Effector memory CD4-positive, alpha-beta T cell (primary cell): ENCODE results near the gene MUS81.

Experiments
- DNase-seq, 3 donors: peaks; one replicate each; pipeline ENCODE4 v3.0.0-alpha.2; 2020
- H3K27ac ChIP-seq: 2 replicates; pipeline ENCODE4 v1.7.0; 2013; ENCODE audit warnings: mild to moderate bottlenecking, low read length, moderate library complexity; ENCODE audit not compliant: insufficient read depth, poor library complexity, severe bottlenecking
- H3K27me3 ChIP-seq: replicated peaks from 2 replicates; pipeline ENCODE4 v1.7.0; 2013; ENCODE audit warnings: mild to moderate bottlenecking, low read length; ENCODE audit not compliant: insufficient read depth, control insufficient read depth, poor library complexity, severe bottlenecking
- H3K36me3 ChIP-seq: 2 replicates; pipeline ENCODE4 v1.7.0; 2013; ENCODE audit warnings: mild to moderate bottlenecking, low read length, moderate library complexity; ENCODE audit not compliant: control insufficient read depth, insufficient read depth
- H3K4me1 ChIP-seq: 2 replicates; pipeline ENCODE4 v1.7.0; 2013; ENCODE audit warnings: low read length, mild to moderate bottlenecking; ENCODE audit not compliant: control insufficient read depth, insufficient read depth, poor library complexity, severe bottlenecking
- H3K4me3 ChIP-seq: 2 replicates; pipeline ENCODE4 v1.7.0; 2013; ENCODE audit warnings: low read length, low read depth, mild to moderate bottlenecking; ENCODE audit not compliant: insufficient read depth, poor library complexity, severe bottlenecking
- H3K9me3 ChIP-seq: 2 replicates; pipeline ENCODE4 v1.7.0; 2013; ENCODE audit warnings: mild to moderate bottlenecking, low read length, moderate library complexity; ENCODE audit not compliant: control insufficient read depth

The MUS81 gene

GRCh38 chr11:65873318-65874156 is 13.3 kb downstream of the MUS81 start:
- peak; percentile 94 to 97 (median 95) for DNase-seq
- Histone ChIP-seq H3K27me3 (no peaks in the 10 kb centered on the region), H3K9me3 (no peaks in the 10 kb centered on the region), H3K27ac (peak overlapping the region; percentile 80), H3K36me3 (no peaks in the 10 kb centered on the region), H3K4me3 (peak overlapping the region; percentile 57), H3K4me1 (peaks cover 6% of the 10 kb centered on the region)

GRCh38 chr11:65879617-65880016 is 19.4 kb downstream of the MUS81 start, which contains the start of gene CTSW:
TSS of gene CTSW (plus strand) at chr11:65879837. CDS start at chr11:65879855, 18 bp downstream.
- DNase-seq = no peak
- H3K4me3 ChIP-seq = no peak within 1 kb of the TSS

GRCh38 chr11:65880027-65880426 is 19.8 kb downstream of the MUS81 start:
- no peak overlapping the region for H3K4me3 ChIP-seq
- H3K27ac ChIP-seq = peak overlapping the region; percentile 46
- peaks cover 20% of the 10 kb centered on the region for H3K36me3 ChIP-seq
- peaks cover 31% of the 10 kb centered on the region for H3K4me1 ChIP-seq
- DNase-seq = no peak
- H3K27me3 ChIP-seq = no peaks in the 10 kb centered on the region
- no peaks in the 10 kb centered on the region for H3K9me3 ChIP-seq

More at GRCh38 chr11:65879617-65880016, 19.4 kb downstream of the MUS81 start, which contains the start of gene CTSW:
- H3K9me3 ChIP-seq = no peaks in the 10 kb centered on the region
- peak within 1 kb of the TSS; percentile 46 for H3K27ac ChIP-seq
- H3K27me3 ChIP-seq = no peaks in the 10 kb centered on the region
- peaks cover 19% of the 10 kb centered on the region for H3K36me3 ChIP-seq
- peaks cover 26% of the 10 kb centered on the region for H3K4me1 ChIP-seq

GRCh38 chr11:65880844-65881421 is 20.7 kb downstream of the MUS81 start:
- Histone ChIP-seq H3K27ac (peak overlapping the region; percentile 9), H3K27me3 (no peaks in the 10 kb centered on the region), H3K9me3 (no peaks in the 10 kb centered on the region), H3K4me1 (peaks cover 31% of the 10 kb centered on the region), H3K36me3 (peaks cover 27% of the 10 kb centered on the region), H3K4me3 (no peak overlapping the region)
- DNase-seq = no peak

- DNase-seq = no peak
- H3K9me3 ChIP-seq = no peaks in the 10 kb centered on the region
- H3K4me3 ChIP-seq = no peak overlapping the region
- H3K36me3 ChIP-seq = peaks cover 27% of the 10 kb centered on the region
- no peaks in the 10 kb centered on the region for H3K27me3 ChIP-seq
- H3K27ac ChIP-seq = no peak overlapping the region
- H3K4me1 ChIP-seq = peaks cover 31% of the 10 kb centered on the region
These were observed 22.2 kb downstream of the MUS81 start for GRCh38 chr11:65882120-65883057.

- H3K4me3 ChIP-seq = no peak overlapping the region
- no peaks in the 10 kb centered on the region for H3K27me3 ChIP-seq
- H3K36me3 ChIP-seq = peaks cover 27% of the 10 kb centered on the region
- H3K9me3 ChIP-seq = no peaks in the 10 kb centered on the region
- no peak overlapping the region for H3K27ac ChIP-seq
- H3K4me1 ChIP-seq = peaks cover 37% of the 10 kb centered on the region
- DNase-seq = no peak
These were observed 23.0 kb downstream of the MUS81 start for GRCh38 chr11:65883058-65883761.

- Histone ChIP-seq H3K4me1 (peaks cover 33% of the 10 kb centered on the region), H3K27ac (no peak overlapping the region), H3K9me3 (no peaks in the 10 kb centered on the region), H3K27me3 (no peaks in the 10 kb centered on the region), H3K36me3 (peaks cover 27% of the 10 kb centered on the region), H3K4me3 (no peak overlapping the region)
- DNase-seq = no peak
These were observed 23.8 kb downstream of the MUS81 start for GRCh38 chr11:65883786-65884715.

GRCh38 chr11:65884716-65885092 is 24.5 kb downstream of the MUS81 start:
- Histone ChIP-seq H3K4me3 (no peak overlapping the region), H3K4me1 (peaks cover 28% of the 10 kb centered on the region), H3K27me3 (no peaks in the 10 kb centered on the region), H3K9me3 (no peaks in the 10 kb centered on the region), H3K36me3 (peaks cover 27% of the 10 kb centered on the region), H3K27ac (no peak overlapping the region)
- peak; percentile 65 to 74 (median 67) for DNase-seq
